ENCODE results near the gene C17orf107. TPM values are rescaled to one million over a fixed set of nuclear protein-coding genes. Genes with fewer than 3 reads are reported as not detected.
"Not testable (repeated sequence)": the region's sequence is repeated elsewhere in the genome, so short reads cannot be mapped to it uniquely, and the experiment has no call there.

The C17orf107 gene
- total RNA-seq, 1 experiment from 2014 or later: 1.7 TPM

- TF ChIP-seq ATF3 (IDR thresholded peaks at IDR 0.05): no peak
These were observed 36.0 kb upstream of the C17orf107 start (continued) for GRCh38 chr17:4863321-4863720.

- H3K4me2 ChIP-seq (ENCODE audit: low read length); H3K27me3 ChIP-seq (ENCODE audit: insufficient read depth, low read length); DNase-seq (ENCODE audit: low read depth, low spot score); H3K9ac ChIP-seq (ENCODE audit: low read length); H3K9me3 ChIP-seq (ENCODE audit: control insufficient read depth in 1 of 2, insufficient read depth in 1 of 2, low read depth in 1 of 2, low read length in 2 of 2); ATAC-seq; intact Hi-C loops (cut with micrococcal nuclease); H3K27ac ChIP-seq (ENCODE audit: low read depth, low read length); H3K4me1 ChIP-seq (ENCODE audit: control insufficient read depth in 1 of 2, insufficient read depth in 2 of 2, low read length in 2 of 2); H4K20me1 ChIP-seq (ENCODE audit: insufficient read depth); BruUV-seq (replicated peaks); H3K4me3 ChIP-seq (replicated peaks in 1 of 2; ENCODE audit: low read depth in 1 of 2, low read length in 2 of 2); H3K9me2 ChIP-seq (ENCODE audit: insufficient read depth); H2AFZ ChIP-seq (ENCODE audit: low read depth, low read length, poor library complexity, severe bottlenecking); H3K36me3 ChIP-seq (ENCODE audit: control insufficient read depth in 1 of 2, insufficient read depth in 2 of 2, low read length in 2 of 2): not testable (repeated sequence)
- H3K79me2 ChIP-seq (ENCODE audit: insufficient read depth, low read length): peaks cover 14% of the 10 kb centered on the region
- ChIA-PET RAD21 (ENCODE audit: low non-redundant PET in 1 of 2, low total read pairs in 2 of 2, uncharacterized antibody in 2 of 2, unreplicated experiment in 2 of 2) (interaction anchor here in 1 of 2 experiments (0.7 kb wide), 1 partner anchor 10 kb away, joined by 3 read pairs; no protein-coding TSS in a partner anchor), POLR2A (interaction anchor here (1.3 to 1.7 kb wide), 2 partner anchors 10 to 103 kb away, joined by 4 read pairs; no protein-coding TSS in a partner anchor), CTCF (interaction anchor here (0.5 to 1.1 kb wide), 2 partner anchors 42 to 448 kb away, joined by 3 read pairs; no protein-coding TSS in a partner anchor)
These were observed 31.8 kb upstream of the C17orf107 start for GRCh38 chr17:4867535-4867934.

GRCh38 chr17:4869058-4869998 is 30.0 kb upstream of the C17orf107 start:
- H3K9ac ChIP-seq (ENCODE audit: low read length); ATAC-seq; intact Hi-C loops (cut with micrococcal nuclease); H3K27me3 ChIP-seq (ENCODE audit: insufficient read depth, low read length); H3K4me3 ChIP-seq (replicated peaks in 1 of 2; ENCODE audit: low read depth in 1 of 2, low read length in 2 of 2); H3K79me2 ChIP-seq (ENCODE audit: insufficient read depth, low read length); H3K4me1 ChIP-seq (ENCODE audit: control insufficient read depth in 1 of 2, insufficient read depth in 2 of 2, low read length in 2 of 2); CTCF ChIA-PET; H3K36me3 ChIP-seq (ENCODE audit: control insufficient read depth in 1 of 2, insufficient read depth in 2 of 2, low read length in 2 of 2); H2AFZ ChIP-seq (ENCODE audit: low read depth, low read length, poor library complexity, severe bottlenecking); RAD21 ChIA-PET (ENCODE audit: low non-redundant PET in 1 of 2, low total read pairs in 2 of 2, uncharacterized antibody in 2 of 2, unreplicated experiment in 2 of 2); BruUV-seq (replicated peaks); H3K9me2 ChIP-seq (ENCODE audit: insufficient read depth); H4K20me1 ChIP-seq (ENCODE audit: insufficient read depth); H3K9me3 ChIP-seq (ENCODE audit: control insufficient read depth in 1 of 2, insufficient read depth in 1 of 2, low read depth in 1 of 2, low read length in 2 of 2); H3K27ac ChIP-seq (ENCODE audit: low read depth, low read length); DNase-seq (ENCODE audit: low read depth, low spot score); H3K4me2 ChIP-seq (ENCODE audit: low read length): not testable (repeated sequence)
- POLR2A ChIA-PET: interaction anchor here (1.0 to 1.7 kb wide), 2 partner anchors 12 kb away, joined by 4 read pairs; no protein-coding TSS in a partner anchor
